Ecto neural progenitor cell (in vitro differentiated cells): Measurements from ENCODE around the gene GPR162.
"Not testable (repeated sequence)": the region's sequence is repeated elsewhere in the genome, so short reads cannot be mapped to it uniquely, and the experiment has no call there.

Source experiments
- DNase-seq: peaks from one replicate; pipeline ENCODE4 v3.0.0-alpha.2; 2018; ENCODE audit warnings: low spot score

Gene GPR162

GRCh38 chr12:6874015-6874368 is 52.4 kb downstream of the GPR162 start:
- not testable (repeated sequence) for DNase-seq
